HG02678 (cell line): ENCODE data around the gene ADGRL1.

Experiments used
- ATAC-seq: cut with Tn5 transposase; IDR thresholded peaks from one replicate; pipeline ENCODE4 v1.9.1; 2021; ENCODE audit warnings: mild to moderate bottlenecking, moderate library complexity; ENCODE audit not compliant: unreplicated experiment

The ADGRL1 gene

GRCh38 chr19:14142262-14143190 is 63.4 kb downstream of the ADGRL1 start:
- no peak for ATAC-seq

- no peak for ATAC-seq
Measured at GRCh38 chr19:14141041-14141440, 64.9 kb downstream of the ADGRL1 start.

GRCh38 chr19:14139944-14140343 is 66.0 kb downstream of the ADGRL1 start:
- ATAC-seq: no peak

- ATAC-seq: no peak
Measured at GRCh38 chr19:14138576-14139265, 67.2 kb downstream of the ADGRL1 start.

DNA sequence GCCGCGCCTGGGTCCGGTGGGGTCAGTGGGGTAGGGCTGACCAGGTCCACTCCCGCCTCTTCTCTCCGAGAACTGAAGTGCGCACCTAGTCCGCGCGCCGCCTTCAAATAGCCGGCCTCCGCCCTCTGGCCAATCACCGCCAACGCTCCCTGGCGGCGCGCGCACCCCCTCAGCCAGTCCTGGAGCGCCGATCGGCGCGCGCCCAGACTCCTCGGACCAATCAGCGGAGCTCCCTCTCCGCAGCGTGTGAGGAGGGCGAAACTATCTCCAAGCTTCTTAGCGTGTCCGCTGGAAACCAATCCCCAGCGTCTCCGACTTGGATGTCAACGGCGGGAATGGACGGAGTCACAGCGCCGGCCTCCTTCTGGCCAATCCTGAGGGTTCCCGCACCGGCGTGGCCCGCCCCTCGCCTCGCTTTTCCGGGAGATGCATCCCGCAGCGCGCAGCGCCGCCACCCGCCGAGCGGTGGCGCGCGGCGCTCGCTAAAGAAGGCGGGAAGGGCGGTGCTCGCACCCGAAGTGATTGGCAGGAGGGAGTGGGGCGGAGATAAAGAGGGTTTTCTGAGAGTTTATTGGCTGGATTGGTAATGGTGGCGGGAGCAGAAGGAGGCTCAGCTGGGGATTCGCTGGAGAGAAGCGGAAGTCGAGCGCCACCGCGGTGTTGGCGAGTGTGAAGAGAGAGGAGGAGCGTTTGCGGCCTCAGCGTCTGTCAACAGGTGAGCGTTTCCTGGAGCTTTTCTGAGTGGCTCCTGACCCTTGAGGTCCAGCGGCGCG is 69.3 kb downstream of the ADGRL1 start, which contains the start of gene ASF1B:
ASF1B (minus strand) TSS at position 81 of the 773 bp plus-strand sequence. CDS start 133 bp downstream, outside the sequence.
- ATAC-seq: peak; percentile 82

- ATAC-seq: no peak
Measured at GRCh38 chr19:14135985-14136508, 69.9 kb downstream of the ADGRL1 start.

DNA sequence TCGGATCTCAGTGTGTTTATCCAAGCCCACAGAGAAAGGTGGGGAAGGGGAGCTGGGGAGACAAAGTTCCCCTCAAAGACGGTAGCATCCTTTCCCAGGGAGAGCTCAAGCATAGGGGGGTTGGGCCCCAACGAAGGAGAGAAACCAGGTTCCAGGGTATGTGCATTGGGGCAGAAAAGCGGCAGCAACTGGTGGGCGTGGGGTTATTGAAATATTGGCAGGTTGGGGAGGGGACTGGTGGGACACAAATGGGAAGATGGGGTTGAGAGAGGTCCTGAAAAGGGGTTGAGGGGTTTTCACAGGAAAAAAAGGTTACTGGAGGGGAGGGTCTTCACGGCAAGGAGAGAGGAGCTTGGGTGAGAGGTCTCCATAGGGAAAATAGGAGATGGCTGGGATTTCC is 70.6 kb downstream of the ADGRL1 start:
- no peak for ATAC-seq

- no peak for ATAC-seq
Measured at GRCh38 chr19:14127929-14128509, 78.0 kb downstream of the ADGRL1 start.

GRCh38 chr19:14127176-14127575 is 78.8 kb downstream of the ADGRL1 start:
- ATAC-seq: no peak

DNA sequence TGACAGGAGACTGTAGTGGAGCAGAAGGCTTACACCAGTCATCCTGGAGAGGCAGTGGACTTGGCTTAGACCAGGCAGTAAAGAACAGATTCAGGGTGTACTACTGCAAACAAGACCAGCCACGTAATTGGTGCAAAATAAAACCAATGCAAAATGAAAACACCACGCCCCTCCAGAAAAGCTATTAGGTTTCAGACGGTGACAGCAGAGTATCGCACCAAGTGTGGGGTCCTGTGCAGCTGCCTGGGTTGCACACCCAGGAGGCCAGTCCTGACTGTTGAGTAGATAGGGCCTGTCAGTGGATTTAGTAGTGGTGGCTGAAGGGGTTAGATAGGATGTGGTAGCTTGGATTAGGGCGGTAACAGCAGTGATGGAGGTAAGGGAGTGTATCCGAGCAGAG is 83.0 kb downstream of the ADGRL1 start:
- no peak for ATAC-seq

DNA sequence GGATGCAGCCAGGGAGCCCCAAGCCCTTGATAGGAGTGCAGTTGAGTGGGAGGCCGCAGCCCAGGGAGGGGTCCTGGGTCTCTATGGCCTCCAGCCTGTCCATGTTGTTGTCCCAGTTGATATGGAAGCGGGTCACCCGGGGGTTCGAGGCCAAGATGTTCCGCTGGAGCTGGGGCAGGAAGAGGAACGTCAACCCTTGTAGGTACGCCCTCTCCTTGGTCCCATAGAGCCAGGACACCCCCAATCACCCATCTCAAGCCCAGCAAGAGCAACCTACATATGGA is 85.5 kb downstream of the ADGRL1 start:
- no peak for ATAC-seq

DNA sequence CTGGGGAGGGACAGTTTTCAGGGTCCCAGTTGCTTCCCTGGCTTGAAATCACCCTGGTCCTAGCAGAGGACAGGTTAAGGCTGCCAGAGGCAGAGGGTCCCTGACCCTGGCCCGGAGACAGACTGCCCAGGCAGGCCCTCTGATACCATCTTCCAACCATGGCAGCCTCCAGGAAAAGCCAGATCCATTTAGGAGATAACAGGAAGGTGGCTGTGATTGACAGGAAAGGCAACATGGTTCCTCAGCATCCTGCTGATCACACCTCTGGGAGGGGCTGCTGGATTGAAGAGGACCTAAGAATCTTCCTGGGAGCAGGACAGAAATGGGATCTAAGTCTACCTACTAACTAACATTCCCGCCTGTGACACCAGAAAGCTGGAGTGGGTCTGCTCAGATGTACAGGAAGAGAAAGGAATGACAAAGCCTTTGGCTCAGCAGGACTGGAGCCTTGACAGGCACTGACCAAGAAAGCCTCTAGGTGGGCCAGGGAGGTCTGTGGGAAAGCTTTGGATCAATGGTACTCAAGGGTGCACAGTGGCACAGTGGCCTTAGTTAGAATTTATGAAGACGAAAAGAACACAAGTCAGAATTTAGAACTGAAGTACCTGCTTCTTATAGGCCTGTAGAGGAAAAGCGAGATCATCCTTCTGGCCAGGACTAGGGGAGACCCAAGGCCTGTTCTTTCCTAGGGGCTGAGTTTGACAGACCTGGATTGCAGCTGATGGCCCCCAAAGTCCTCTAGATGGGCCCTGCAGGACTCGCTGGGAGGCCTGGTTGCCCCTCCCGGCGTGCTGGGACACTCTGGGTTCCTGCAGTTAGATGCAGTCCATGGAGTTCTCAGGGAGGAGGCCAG is 86.1 kb downstream of the ADGRL1 start:
- no peak for ATAC-seq

GRCh38 chr19:14119146-14119545 is 86.8 kb downstream of the ADGRL1 start:
- ATAC-seq: no peak

- peak; percentile 34 for ATAC-seq
Measured at GRCh38 chr19:14118165-14119051, 87.6 kb downstream of the ADGRL1 start.

DNA sequence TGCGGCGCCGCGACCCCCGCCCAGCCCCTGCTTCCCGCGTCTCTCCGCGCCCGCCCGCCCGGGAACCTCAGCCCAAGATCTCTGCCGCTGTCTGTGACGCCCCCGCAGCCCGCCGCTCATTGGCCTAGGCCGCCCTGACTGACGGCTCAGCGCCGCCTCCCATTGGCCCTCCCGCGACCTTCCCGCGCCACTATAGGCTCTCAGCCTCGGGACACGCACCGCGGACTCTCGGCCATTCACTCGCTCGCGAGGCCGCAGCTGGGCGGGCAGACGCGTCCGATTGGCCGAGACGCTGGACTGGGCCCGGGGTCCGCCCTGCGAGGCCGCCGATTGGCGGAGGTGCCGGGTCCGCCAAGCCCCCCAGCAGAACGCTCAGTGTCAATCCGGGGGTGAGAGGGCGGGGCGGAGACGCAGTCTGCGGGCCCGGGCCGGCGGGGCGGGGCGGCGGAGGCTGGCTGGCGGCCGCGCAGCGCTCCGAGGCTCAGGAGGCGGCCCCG is 88.3 kb downstream of the ADGRL1 start, which contains the start of gene PRKACA:
PRKACA (minus strand) TSS at position 95 of the 497 bp plus-strand sequence. CDS start 215 bp downstream, outside the sequence.
- ATAC-seq: peak; percentile 88

- ATAC-seq: peak; percentile 5
Measured at GRCh38 chr19:14116918-14117578, 88.9 kb downstream of the ADGRL1 start.

- ATAC-seq: no peak
Measured at GRCh38 chr19:14116525-14116917, 89.4 kb downstream of the ADGRL1 start.

- ATAC-seq: no peak
Measured at GRCh38 chr19:14115756-14116155, 90.2 kb downstream of the ADGRL1 start.
